ENCODE results near the gene ZNF75A.

The ZNF75A gene

DNA sequence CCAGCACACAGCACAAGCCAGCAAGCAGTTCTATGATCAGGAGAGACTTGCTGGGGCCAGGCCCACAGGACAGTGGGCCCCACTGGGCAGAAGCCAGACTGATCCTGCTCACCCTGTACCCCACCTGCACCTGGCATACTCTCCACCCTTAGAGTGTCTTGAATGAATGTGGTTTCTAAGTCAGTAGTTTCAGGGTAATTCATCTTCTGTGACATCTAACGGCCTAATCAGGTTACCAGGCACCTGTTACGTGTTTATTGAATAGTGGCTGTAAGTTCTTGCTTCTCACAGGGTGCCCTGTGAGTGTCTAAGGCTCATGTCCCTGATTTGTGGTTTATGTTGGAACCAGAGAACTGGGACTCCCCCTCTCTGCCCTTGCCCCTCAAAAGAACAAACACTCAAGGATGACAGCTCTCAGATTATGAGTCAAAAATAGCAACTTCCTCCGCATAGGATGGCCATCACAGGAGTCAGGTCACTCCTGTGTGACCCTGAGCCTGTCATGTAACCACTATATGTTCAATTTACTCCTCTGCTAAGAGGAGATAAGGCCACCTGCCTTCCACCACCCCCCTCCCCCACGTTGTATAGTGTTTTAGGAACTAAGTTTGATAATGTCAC is 43.4 kb downstream of the ZNF75A start:
- H3K36me3 ChIP-seq (ENCODE audit: insufficient read depth, low read length), result no peaks in the 10 kb centered on the region
- no peaks in the 10 kb centered on the region for H3K9me3 ChIP-seq (ENCODE audit: low read length)
- no peak overlapping the region for H3K4me3 ChIP-seq (ENCODE audit: low read depth in 1 of 2, low read length in 2 of 2)
- H3K4me1 ChIP-seq (ENCODE audit: insufficient read depth, low read length), result no peaks in the 10 kb centered on the region
- H3K9ac ChIP-seq (ENCODE audit: low read length), result no peak overlapping the region
- H3K27me3 ChIP-seq (ENCODE audit: control insufficient read depth in 1 of 2, insufficient read depth in 2 of 2, low read length in 2 of 2), result no peaks in the 10 kb centered on the region
- no peak overlapping the region for H3K27ac ChIP-seq (ENCODE audit: low read depth, low read length)

DNA sequence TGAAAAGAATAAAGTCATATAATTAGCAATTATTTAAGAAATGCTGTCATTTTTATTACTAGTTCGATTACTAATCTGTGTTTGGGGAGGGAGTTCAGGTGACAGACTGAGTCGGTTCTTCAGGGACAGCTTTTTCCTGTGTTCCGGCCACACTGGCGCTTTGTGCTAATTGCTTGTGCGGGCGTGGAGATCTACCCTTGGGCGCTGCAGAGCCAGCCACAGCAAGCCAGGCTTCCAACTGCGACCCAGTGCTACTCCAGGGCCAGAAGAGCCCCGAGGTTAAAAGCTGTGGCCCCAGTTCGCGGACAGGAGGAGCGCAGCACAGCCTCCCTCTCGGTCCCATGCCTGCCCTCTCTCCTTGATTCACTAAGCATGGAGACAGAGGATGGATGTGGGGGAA is 43.9 kb downstream of the ZNF75A start:
- Histone ChIP-seq H3K4me3 (ENCODE audit: low read depth in 1 of 2, low read length in 2 of 2) (no peak overlapping the region), H3K36me3 (ENCODE audit: insufficient read depth, low read length) (no peaks in the 10 kb centered on the region), H3K4me1 (ENCODE audit: insufficient read depth, low read length) (no peaks in the 10 kb centered on the region), H3K9ac (ENCODE audit: low read length) (no peak overlapping the region), H3K9me3 (ENCODE audit: low read length) (no peaks in the 10 kb centered on the region), H3K27ac (ENCODE audit: low read depth, low read length) (no peak overlapping the region), H3K27me3 (ENCODE audit: control insufficient read depth in 1 of 2, insufficient read depth in 2 of 2, low read length in 2 of 2) (no peaks in the 10 kb centered on the region)

- no peak within 1 kb of the TSS for H3K4me3 ChIP-seq (ENCODE audit: low read depth in 1 of 2, low read length in 2 of 2)
- H3K27ac ChIP-seq (ENCODE audit: low read depth, low read length), result no peak within 1 kb of the TSS
- no peaks in the 10 kb centered on the region for H3K9me3 ChIP-seq (ENCODE audit: low read length)
- no peak within 1 kb of the TSS for H3K9ac ChIP-seq (ENCODE audit: low read length)
- no peaks in the 10 kb centered on the region for H3K36me3 ChIP-seq (ENCODE audit: insufficient read depth, low read length)
- H3K4me1 ChIP-seq (ENCODE audit: insufficient read depth, low read length), result no peaks in the 10 kb centered on the region
- H3K27me3 ChIP-seq (ENCODE audit: control insufficient read depth in 1 of 2, insufficient read depth in 2 of 2, low read length in 2 of 2), result no peaks in the 10 kb centered on the region
Measured at GRCh38 chr16:3355589-3355988, 50.3 kb downstream of the ZNF75A start, which contains the start of gene OR2C1. OR2C1 (plus strand) TSS chr16:3355889; CDS start chr16:3355941, 52 bp downstream.

DNA sequence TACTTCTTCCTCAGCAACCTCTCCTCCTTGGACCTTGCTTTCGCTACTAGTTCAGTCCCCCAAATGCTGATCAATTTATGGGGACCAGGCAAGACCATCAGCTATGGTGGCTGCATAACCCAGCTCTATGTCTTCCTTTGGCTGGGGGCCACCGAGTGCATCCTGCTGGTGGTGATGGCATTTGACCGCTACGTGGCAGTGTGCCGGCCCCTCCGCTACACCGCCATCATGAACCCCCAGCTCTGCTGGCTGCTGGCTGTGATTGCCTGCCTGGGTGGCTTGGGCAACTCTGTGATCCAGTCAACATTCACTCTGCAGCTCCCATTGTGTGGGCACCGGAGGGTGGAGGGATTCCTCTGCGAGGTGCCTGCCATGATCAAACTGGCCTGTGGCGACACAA is 50.8 kb downstream of the ZNF75A start:
- Histone ChIP-seq H3K27ac (ENCODE audit: low read depth, low read length) (no peak overlapping the region), H3K36me3 (ENCODE audit: insufficient read depth, low read length) (no peaks in the 10 kb centered on the region), H3K4me3 (ENCODE audit: low read depth in 1 of 2, low read length in 2 of 2) (no peak overlapping the region), H3K9me3 (ENCODE audit: low read length) (no peaks in the 10 kb centered on the region), H3K27me3 (ENCODE audit: control insufficient read depth in 1 of 2, insufficient read depth in 2 of 2, low read length in 2 of 2) (no peaks in the 10 kb centered on the region), H3K9ac (ENCODE audit: low read length) (no peak overlapping the region), H3K4me1 (ENCODE audit: insufficient read depth, low read length) (no peaks in the 10 kb centered on the region)

DNA sequence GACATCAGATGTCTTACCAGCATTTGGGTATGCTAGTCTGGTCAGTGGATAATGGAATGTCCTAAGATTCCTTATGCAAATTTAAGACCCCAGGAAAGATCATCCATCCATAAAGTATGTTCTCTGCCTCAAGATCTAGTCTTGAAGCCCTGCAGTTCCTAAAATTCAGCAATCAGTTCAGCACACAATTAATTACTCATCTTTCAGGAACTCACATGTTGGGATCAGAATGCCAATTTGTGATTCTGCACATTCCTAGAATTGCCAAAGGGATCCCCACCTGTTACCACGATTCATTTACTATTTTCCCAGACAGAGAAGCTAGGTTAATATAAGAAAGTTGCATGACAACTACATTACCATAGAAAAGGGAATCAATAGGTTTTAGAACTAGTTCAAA is 53.6 kb downstream of the ZNF75A start:
- no peaks in the 10 kb centered on the region for H3K9me3 ChIP-seq (ENCODE audit: low read length)
- no peaks in the 10 kb centered on the region for H3K4me1 ChIP-seq (ENCODE audit: insufficient read depth, low read length)
- H3K27me3 ChIP-seq (ENCODE audit: control insufficient read depth in 1 of 2, insufficient read depth in 2 of 2, low read length in 2 of 2), result no peaks in the 10 kb centered on the region
- H3K36me3 ChIP-seq (ENCODE audit: insufficient read depth, low read length), result no peaks in the 10 kb centered on the region
- no peak overlapping the region for H3K27ac ChIP-seq (ENCODE audit: low read depth, low read length)
- no peak overlapping the region for H3K9ac ChIP-seq (ENCODE audit: low read length)
- H3K4me3 ChIP-seq (ENCODE audit: low read depth in 1 of 2, low read length in 2 of 2), result no peak overlapping the region

DNA sequence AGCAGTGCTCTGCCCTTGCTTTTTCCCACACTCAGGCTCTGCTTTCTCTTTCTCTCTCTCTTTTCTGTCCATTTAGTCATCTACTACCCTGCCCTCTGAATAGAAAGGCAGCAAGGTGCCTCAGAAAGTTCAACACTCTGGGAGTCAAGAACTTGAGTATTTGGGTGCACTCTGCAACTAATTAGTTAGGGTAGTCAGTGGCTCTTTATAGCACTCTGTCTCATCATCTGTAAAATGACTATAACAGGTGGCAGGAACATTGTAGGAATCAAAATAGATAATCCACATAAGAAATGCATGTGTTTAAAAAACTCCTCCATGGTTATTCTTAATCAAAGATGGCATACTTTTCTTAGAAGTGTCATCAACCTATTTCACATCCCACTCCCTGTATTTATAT is 57.6 kb downstream of the ZNF75A start:
- H3K9me3 ChIP-seq (ENCODE audit: low read length), result no peaks in the 10 kb centered on the region

GRCh38 chr16:3363793-3364192 is 58.5 kb downstream of the ZNF75A start:
- H3K4me1 ChIP-seq (ENCODE audit: insufficient read depth, low read length), result no peaks in the 10 kb centered on the region
- no peaks in the 10 kb centered on the region for H3K27me3 ChIP-seq (ENCODE audit: control insufficient read depth in 1 of 2, insufficient read depth in 2 of 2, low read length in 2 of 2)
- H3K9ac ChIP-seq (ENCODE audit: low read length), result no peak overlapping the region
- no peaks in the 10 kb centered on the region for H3K36me3 ChIP-seq (ENCODE audit: insufficient read depth, low read length)
- no peaks in the 10 kb centered on the region for H3K9me3 ChIP-seq (ENCODE audit: low read length)
- no peak overlapping the region for H3K27ac ChIP-seq (ENCODE audit: low read depth, low read length)
- H3K4me3 ChIP-seq (ENCODE audit: low read depth in 1 of 2, low read length in 2 of 2), result no peak overlapping the region

More for the DNA sequence above, 57.6 kb downstream of the ZNF75A start:
- Histone ChIP-seq H3K4me3 (ENCODE audit: low read depth in 1 of 2, low read length in 2 of 2) (no peak overlapping the region), H3K27ac (ENCODE audit: low read depth, low read length) (no peak overlapping the region), H3K27me3 (ENCODE audit: control insufficient read depth in 1 of 2, insufficient read depth in 2 of 2, low read length in 2 of 2) (no peaks in the 10 kb centered on the region), H3K36me3 (ENCODE audit: insufficient read depth, low read length) (no peaks in the 10 kb centered on the region), H3K4me1 (ENCODE audit: insufficient read depth, low read length) (no peaks in the 10 kb centered on the region), H3K9ac (ENCODE audit: low read length) (no peak overlapping the region)

- H3K27me3 ChIP-seq (ENCODE audit: control insufficient read depth in 1 of 2, insufficient read depth in 2 of 2, low read length in 2 of 2), result no peaks in the 10 kb centered on the region
- no peaks in the 10 kb centered on the region for H3K4me1 ChIP-seq (ENCODE audit: insufficient read depth, low read length)
- no peaks in the 10 kb centered on the region for H3K36me3 ChIP-seq (ENCODE audit: insufficient read depth, low read length)
- no peaks in the 10 kb centered on the region for H3K9me3 ChIP-seq (ENCODE audit: low read length)
- H3K9ac ChIP-seq (ENCODE audit: low read length), result no peak overlapping the region
- peak overlapping the region; percentile 77 for H3K27ac ChIP-seq (ENCODE audit: low read depth, low read length)
- peak overlapping the region; percentile 62 to 69 for H3K4me3 ChIP-seq (ENCODE audit: low read depth in 1 of 2, low read length in 2 of 2)
Measured at GRCh38 chr16:3364774-3365427, 59.6 kb downstream of the ZNF75A start.
